Retinal pigment epithelial cell (primary cell): ENCODE results near the gene TSNAX.

Experiments
- DNase-seq: peaks from one replicate; pipeline ENCODE4 v3.0.0-alpha.2; 2010; ENCODE audit warnings: low read depth
- H3K4me3 ChIP-seq: 2 replicates; pipeline ENCODE4 v1.5.1; 2011; ENCODE audit warnings: mild to moderate bottlenecking, low read length, control low read depth, moderate library complexity
- CTCF ChIP-seq: conservative IDR thresholded peaks from 2 replicates; pipeline ENCODE4 v1.5.1; 2011; ENCODE audit warnings: low read depth, low read length, control low read depth, inconsistent platforms

Gene TSNAX

GRCh38 chr1:231528172-231529029 lies at the start of gene TSNAX:
Gene TSNAX, plus strand, starts transcription at chr1:231528669. Its CDS starts 142 bp downstream, at chr1:231528811.
- H3K4me3 ChIP-seq = peak within 1 kb of the TSS; percentile 77
- DNase-seq = peak; percentile 75
- TF ChIP-seq CTCF = no peak

GRCh38 chr1:231478811-231479210 lies 49.7 kb upstream of the TSNAX start:
- no peak for DNase-seq
- no peak for TF ChIP-seq CTCF
- no peak overlapping the region for H3K4me3 ChIP-seq

GRCh38 chr1:231480008-231480407 lies 48.5 kb upstream of the TSNAX start:
- H3K4me3 ChIP-seq = no peak overlapping the region
- DNase-seq = no peak
- no peak for TF ChIP-seq CTCF

GRCh38 chr1:231481289-231481688 lies 47.2 kb upstream of the TSNAX start:
- no peak for TF ChIP-seq CTCF
- no peak overlapping the region for H3K4me3 ChIP-seq
- DNase-seq = no peak

- no peak overlapping the region for H3K4me3 ChIP-seq
- no peak for TF ChIP-seq CTCF
- peak; percentile 59 for DNase-seq
Observed at GRCh38 chr1:231485029-231485784, 43.3 kb upstream of the TSNAX start.

GRCh38 chr1:231487019-231487418 lies 41.5 kb upstream of the TSNAX start:
- TF ChIP-seq CTCF = no peak
- DNase-seq = peak; percentile 2
- no peak overlapping the region for H3K4me3 ChIP-seq
